Endothelial cell of umbilical vein (primary cell): Measurements from ENCODE around the gene GRIK1. TPM values are rescaled to one million over a fixed set of nuclear protein-coding genes. Genes with fewer than 3 reads are reported as not detected.

Experiments used
- BruUV-seq: library from RNA; stranded (reverse); fragments of 400-500 nt; replicated peaks from 2 replicates; lab custom pipeline; 2021; lab: Mats Ljungman, UMichigan
- CTCF ChIA-PET: fragments of 300-600, 350-600 bp; sonication (Branson Sonifier 250); formaldehyde crosslinking; loops from one replicate; lab custom pipeline; 2021; ENCODE audit warnings: antibody characterized with exemption, inconsistent platforms; lab: Charles Lee
- POLR2A ChIA-PET: fragments of 300-600, 350-600 bp; sonication (Branson Sonifier 250); formaldehyde crosslinking; loops from one replicate; lab custom pipeline; 2021; ENCODE audit warnings: antibody characterized with exemption, inconsistent platforms; lab: Charles Lee
- DNase-seq: peaks from one replicate; pipeline ENCODE4 v3.0.0-alpha.2; 2011; ENCODE audit warnings: low read depth, low spot score
- FAIRE-seq: peaks from 2 replicates; lab custom pipeline; 2011; peaks lifted over from hg19 to GRCh38; lab: Jason Lieb, UNC
- H2AFZ ChIP-seq: 2 replicates; pipeline ENCODE4 v1.6.0; 2012; ENCODE audit warnings: low read depth, low read length, control low read depth, inconsistent platforms
- H3K27ac ChIP-seq: 2 replicates; pipeline ENCODE4 v1.5.1; 2011; ENCODE audit warnings: low read depth, mild to moderate bottlenecking, control low read depth, low read length, moderate library complexity; ENCODE audit not compliant: insufficient read depth
- H3K27me3 ChIP-seq, 2 experiments: 2 replicates each; pipeline versions ENCODE4 v1.6.0 to v1.6.1; 2011; ENCODE audit warnings: low read length in 2 of 2, mixed read lengths in 1 of 2; ENCODE audit not compliant: control insufficient read depth in 2 of 2, insufficient read depth in 2 of 2
- H3K36me3 ChIP-seq, 2 experiments: 2 replicates in 1 of 2; 3 replicates in 1 of 2; pipeline ENCODE4 v1.5.1; 2011; ENCODE audit warnings: low read length in 2 of 2, mild to moderate bottlenecking in 1 of 2, moderate library complexity in 1 of 2; ENCODE audit not compliant: control insufficient read depth in 2 of 2, insufficient read depth in 2 of 2; ENCODE audit errors: extremely low read depth in 1 of 2
- H3K4me1 ChIP-seq: 3 replicates; pipeline ENCODE4 v1.5.1; 2011; ENCODE audit warnings: mild to moderate bottlenecking, low read length; ENCODE audit not compliant: control insufficient read depth, insufficient read depth; ENCODE audit errors: extremely low read depth
- H3K4me2 ChIP-seq: 2 replicates; pipeline ENCODE4 v1.6.1; 2011; ENCODE audit warnings: low read length, control low read depth, mixed read lengths; ENCODE audit not compliant: insufficient read depth
- H3K4me3 ChIP-seq, 3 experiments: fragments of 200-600 bp in 1 of 3; sonication (generic), shearing (Covaris generic) in 1 of 3; replicated peaks in 1 of 3; 2 replicates each; pipeline ENCODE4 v1.5.1; 2011 to 2016; ENCODE audit warnings: control low read depth in 3 of 3, low read length in 3 of 3, mild to moderate bottlenecking in 2 of 3, inconsistent platforms in 1 of 3, low read depth in 1 of 3, moderate library complexity in 1 of 3; ENCODE audit not compliant: insufficient read depth in 1 of 3
- H3K79me2 ChIP-seq: 2 replicates; pipeline ENCODE4 v1.6.0; 2012; ENCODE audit warnings: low read length, inconsistent platforms; ENCODE audit not compliant: control insufficient read depth, insufficient read depth
- H3K9ac ChIP-seq: replicated peaks from 2 replicates; pipeline ENCODE3; 2011; ENCODE audit warnings: low read length, control low read depth; ENCODE audit not compliant: insufficient read depth; ENCODE audit errors: extremely low read depth
- H3K9me1 ChIP-seq: replicated peaks from 3 replicates; pipeline ENCODE4 v1.6.0; 2011; ENCODE audit warnings: mild to moderate bottlenecking, low read length; ENCODE audit not compliant: control insufficient read depth, insufficient read depth; ENCODE audit errors: extremely low read depth
- H3K9me3 ChIP-seq: replicated peaks from 2 replicates; pipeline ENCODE4 v1.5.1; 2012; ENCODE audit warnings: low read length, inconsistent platforms; ENCODE audit not compliant: control insufficient read depth, insufficient read depth
- H4K20me1 ChIP-seq: replicated peaks from 2 replicates; pipeline ENCODE3; 2011; ENCODE audit warnings: mild to moderate bottlenecking, low read length; ENCODE audit not compliant: control insufficient read depth, insufficient read depth; ENCODE audit errors: extremely low read depth
- EZH2 ChIP-seq: IDR thresholded peaks from 2 replicates; pipeline ENCODE4 v1.6.1; 2012; ENCODE audit warnings: borderline replicate concordance, low read depth, mild to moderate bottlenecking, moderate library complexity, low read length, inconsistent platforms; ENCODE audit not compliant: severe bottlenecking
- FOS ChIP-seq: IDR thresholded peaks from 2 replicates; pipeline ENCODE4 v1.6.1; 2011; ENCODE audit warnings: mild to moderate bottlenecking, low read length, moderate library complexity, borderline replicate concordance; ENCODE audit not compliant: insufficient read depth
- GATA2 ChIP-seq: IDR thresholded peaks from 2 replicates; pipeline ENCODE4 v1.7.0; 2011; ENCODE audit warnings: low read depth, mild to moderate bottlenecking, moderate library complexity, mixed read lengths, low read length; ENCODE audit not compliant: insufficient read length, insufficient read depth
- JUN ChIP-seq: IDR thresholded peaks from 2 replicates; pipeline ENCODE4 v1.6.1; 2011; ENCODE audit warnings: borderline replicate concordance, low read depth; ENCODE audit not compliant: insufficient read length, insufficient read depth
- MYC ChIP-seq: IDR thresholded peaks from one replicate; pipeline ENCODE4 v1.6.1; 2011; ENCODE audit warnings: mild to moderate bottlenecking, low read depth, low read length
- POLR2A ChIP-seq: IDR thresholded peaks from 2 replicates; pipeline ENCODE4 v1.6.1; 2012; ENCODE audit warnings: low read depth, mild to moderate bottlenecking, control low read depth, low read length
- POLR2AphosphoS5 ChIP-seq: IDR thresholded peaks from 2 replicates; pipeline ENCODE4 v1.6.1; 2012; ENCODE audit warnings: low read depth, mild to moderate bottlenecking, control low read depth, low read length, moderate library complexity; ENCODE audit not compliant: insufficient read depth
- dilution Hi-C: fragments of 300-500 bp; cut with MboI; formaldehyde crosslinking; loops from one replicate; pipeline ENCODE4 v1.15.0; 2019; ENCODE audit warnings: low sequenced_read_pairs; ENCODE audit not compliant: extremely low pct_ligation_motif_present
- intact Hi-C: fragments of 100-400 bp; cut with micrococcal nuclease; formaldehyde crosslinking; loops from one replicate; pipeline ENCODE4 v1.10.0; 2022
- polyA plus RNA-seq, 4 experiments: library from polyadenylated mRNA; depleted of rRNA in 3 of 4; stranded (reverse) in 3 of 4; unstranded in 1 of 4; fragments of >200 nt; gene quantifications; 2 replicates each; pipeline versions ENCODE4 v1.2.1 to v1.2.3, GENCODE V29; 2011 to 2012; ENCODE audit warnings: missing spikeins in 1 of 4
- total RNA-seq: library from RNA; stranded (reverse); gene quantifications from 2 replicates; pipeline ENCODE4 v1.2.3, GENCODE V29; 2021
- TF ChIP-seq, protein P1 (sequence below): IDR thresholded peaks from 2 replicates; pipeline ENCODE4 v1.6.1; 2011; ENCODE audit not compliant: insufficient read depth, insufficient read length
- TF ChIP-seq, protein P2 (sequence below), 2 donors: IDR thresholded peaks; 1 replicate in 1 of 2; 2 replicates in 1 of 2; pipeline ENCODE4 v1.5.1; 2011; ENCODE audit warnings: low read length in 2 of 2, mild to moderate bottlenecking in 2 of 2, moderate library complexity in 2 of 2, control low read depth in 1 of 2, inconsistent platforms in 1 of 2, low read depth in 1 of 2; ENCODE audit not compliant: insufficient read depth in 1 of 2; ENCODE audit errors: extremely low read depth in 1 of 2

Gene GRIK1
- total and polyA plus RNA-seq, 2 donors (not counting 3 experiments of a cell fraction or from before 2014, with no cell fraction given) = not detected

DNA sequence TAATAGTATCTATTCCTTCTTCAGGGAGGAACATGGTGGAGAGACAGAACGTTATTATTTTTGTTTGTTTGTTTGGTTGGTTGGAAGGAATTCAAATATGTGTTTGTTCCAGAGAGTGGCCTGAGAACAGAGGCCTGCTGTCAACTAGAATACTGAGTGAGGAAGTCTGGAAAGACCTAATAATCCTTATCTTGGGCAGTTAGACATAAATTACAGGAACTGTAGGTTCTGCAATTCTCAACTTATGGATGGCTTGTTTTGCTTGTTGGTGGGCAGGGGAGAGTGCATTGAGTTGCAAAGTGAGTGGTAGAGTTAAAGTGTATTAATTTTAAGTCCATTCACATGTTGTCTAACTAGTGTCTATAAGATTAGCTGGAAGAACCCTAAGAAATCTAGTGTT lies 443.5 kb downstream of the GRIK1 start:
- dilution Hi-C loops = no loop called here

More for the DNA sequence above, 443.5 kb downstream of the GRIK1 start:
- no peak overlapping the region for H2AFZ ChIP-seq
- no peak overlapping the region for H3K4me3 ChIP-seq
- H4K20me1 ChIP-seq = no peaks in the 10 kb centered on the region
- no peaks in the 10 kb centered on the region for H3K4me1 ChIP-seq
- TF ChIP-seq POLR2AphosphoS5 = no peak
- no peak for TF ChIP-seq EZH2
- TF ChIP-seq, protein P1, sequence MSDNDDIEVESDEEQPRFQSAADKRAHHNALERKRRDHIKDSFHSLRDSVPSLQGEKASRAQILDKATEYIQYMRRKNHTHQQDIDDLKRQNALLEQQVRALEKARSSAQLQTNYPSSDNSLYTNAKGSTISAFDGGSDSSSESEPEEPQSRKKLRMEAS = no peak
- TF ChIP-seq, protein P2, sequence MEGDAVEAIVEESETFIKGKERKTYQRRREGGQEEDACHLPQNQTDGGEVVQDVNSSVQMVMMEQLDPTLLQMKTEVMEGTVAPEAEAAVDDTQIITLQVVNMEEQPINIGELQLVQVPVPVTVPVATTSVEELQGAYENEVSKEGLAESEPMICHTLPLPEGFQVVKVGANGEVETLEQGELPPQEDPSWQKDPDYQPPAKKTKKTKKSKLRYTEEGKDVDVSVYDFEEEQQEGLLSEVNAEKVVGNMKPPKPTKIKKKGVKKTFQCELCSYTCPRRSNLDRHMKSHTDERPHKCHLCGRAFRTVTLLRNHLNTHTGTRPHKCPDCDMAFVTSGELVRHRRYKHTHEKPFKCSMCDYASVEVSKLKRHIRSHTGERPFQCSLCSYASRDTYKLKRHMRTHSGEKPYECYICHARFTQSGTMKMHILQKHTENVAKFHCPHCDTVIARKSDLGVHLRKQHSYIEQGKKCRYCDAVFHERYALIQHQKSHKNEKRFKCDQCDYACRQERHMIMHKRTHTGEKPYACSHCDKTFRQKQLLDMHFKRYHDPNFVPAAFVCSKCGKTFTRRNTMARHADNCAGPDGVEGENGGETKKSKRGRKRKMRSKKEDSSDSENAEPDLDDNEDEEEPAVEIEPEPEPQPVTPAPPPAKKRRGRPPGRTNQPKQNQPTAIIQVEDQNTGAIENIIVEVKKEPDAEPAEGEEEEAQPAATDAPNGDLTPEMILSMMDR (IDR thresholded peaks at IDR 0.05; ENCODE audit: extremely low read depth in 1 of 2, insufficient read depth in 1 of 2, low read depth in 1 of 2, low read length in 2 of 2) = no peak
- no peak for TF ChIP-seq FOS
- TF ChIP-seq GATA2 = no peak
- no peak for TF ChIP-seq POLR2A
- TF ChIP-seq JUN = no peak
- TF ChIP-seq MYC = no peak
- intact Hi-C loops = loop anchor here (5.0 kb wide), 1 partner anchor 404 kb away; no protein-coding TSS in a partner anchor
- H3K9me3 ChIP-seq = no peaks in the 10 kb centered on the region
- no peaks in the 10 kb centered on the region for H3K9me1 ChIP-seq
- no TSS peak for BruUV-seq
- H3K4me2 ChIP-seq = no peak overlapping the region
- no peak overlapping the region for H3K27ac ChIP-seq
- no peaks in the 10 kb centered on the region for H3K27me3 ChIP-seq
- DNase-seq = no peak
- CTCF ChIA-PET = interaction anchor here (1.1 kb wide), 1 partner anchor 9 kb away, joined by 3 read pairs; no protein-coding TSS in a partner anchor
- H3K79me2 ChIP-seq = no peaks in the 10 kb centered on the region
- POLR2A ChIA-PET = no interaction called here
- no peak overlapping the region for H3K9ac ChIP-seq
- H3K36me3 ChIP-seq = no peaks in the 10 kb centered on the region
- FAIRE-seq = no peak
